HepG2 (cell line): Measurements from ENCODE around the gene CARMIL3. TPM values are rescaled to one million over a fixed set of nuclear protein-coding genes. Genes with fewer than 3 reads are reported as not detected.
A peak's percentile ranks its signal among the peaks of the same experiment; 100 is the strongest.

Experiments used
- ARID4A ChIP-seq: sonication (generic); formaldehyde crosslinking; IDR thresholded peaks from 2 replicates; pipeline ENCODE4 v1.5.0; 2020; ENCODE audit warnings: mild to moderate bottlenecking, missing genetic modification reagents, borderline replicate concordance
- CC2D1A ChIP-seq: sonication (generic); formaldehyde crosslinking; IDR thresholded peaks from 2 replicates; pipeline ENCODE4 v1.8.1; 2023; ENCODE audit warnings: mild to moderate bottlenecking, missing genetic modification reagents
- FUBP1 ChIP-seq: sonication (generic); formaldehyde crosslinking; IDR thresholded peaks from 2 replicates; pipeline ENCODE4 v1.5.1; 2020; ENCODE audit warnings: missing genetic modification reagents, mild to moderate bottlenecking, borderline replicate concordance
- GMEB2 ChIP-seq: IDR thresholded peaks from 2 replicates; pipeline ENCODE4 v1.6.1; 2016; ENCODE audit warnings: missing biosample characterization, missing genetic modification reagents, low read depth
- HHEX ChIP-seq: IDR thresholded peaks from 2 replicates; pipeline ENCODE4 v1.6.1; 2016; ENCODE audit warnings: control low read depth
- IRX3 ChIP-seq: sonication (generic); formaldehyde crosslinking; IDR thresholded peaks from 2 replicates; pipeline ENCODE4 v1.8.1; 2023; ENCODE audit warnings: mild to moderate bottlenecking, low read depth, missing genetic modification reagents, borderline replicate concordance
- MLX ChIP-seq: IDR thresholded peaks from 2 replicates; pipeline ENCODE4 v1.6.1; 2016
- MTA3 ChIP-seq: sonication (generic); formaldehyde crosslinking; IDR thresholded peaks from 2 replicates; pipeline ENCODE4 v1.4.0; 2020; ENCODE audit warnings: missing genetic modification reagents
- PITX1 ChIP-seq: sonication (generic); formaldehyde crosslinking; IDR thresholded peaks from 2 replicates; pipeline ENCODE4 v1.5.1; 2020; ENCODE audit warnings: mild to moderate bottlenecking, missing genetic modification reagents
- SMARCC2 ChIP-seq: fragments of 450-650 bp; IDR thresholded peaks from 2 replicates; pipeline ENCODE4 v1.6.1; 2017; ENCODE audit warnings: antibody characterized with exemption, mild to moderate bottlenecking
- SRSF9 ChIP-seq: fragments of 200-400 bp; formaldehyde crosslinking; IDR thresholded peaks from 2 replicates; pipeline ENCODE4 v1.6.1; 2018; ENCODE audit warnings: borderline replicate concordance, mild to moderate bottlenecking, low read depth, low read length; ENCODE audit not compliant: insufficient read depth, poor library complexity, severe bottlenecking
- TMF1 ChIP-seq: sonication (generic); formaldehyde crosslinking; IDR thresholded peaks from 2 replicates; pipeline ENCODE4 v1.8.1; 2022; ENCODE audit warnings: low read depth, missing genetic modification reagents
- ZBTB34 ChIP-seq: sonication (generic); formaldehyde crosslinking; IDR thresholded peaks from 2 replicates; pipeline ENCODE4 v1.8.0; 2022; ENCODE audit warnings: mild to moderate bottlenecking, missing genetic modification reagents
- ZFP91 ChIP-seq: sonication (generic); formaldehyde crosslinking; IDR thresholded peaks from 2 replicates; pipeline ENCODE4 v1.9.0; 2022; ENCODE audit warnings: missing genetic modification reagents, mild to moderate bottlenecking, borderline replicate concordance
- ZFX ChIP-seq: sonication (generic); formaldehyde crosslinking; IDR thresholded peaks from 2 replicates; pipeline ENCODE4 v1.4.0; 2020; ENCODE audit warnings: mild to moderate bottlenecking, low read depth, missing genetic modification reagents, moderate library complexity
- ZNF160 ChIP-seq: sonication (generic); formaldehyde crosslinking; IDR thresholded peaks from 2 replicates; pipeline ENCODE4 v1.8.0; 2022; ENCODE audit warnings: mild to moderate bottlenecking, inconsistent platforms, missing genetic modification reagents
- ZNF263 ChIP-seq: sonication (generic); formaldehyde crosslinking; IDR thresholded peaks from 2 replicates; pipeline ENCODE4 v1.4.0; 2020; ENCODE audit warnings: missing genetic modification reagents
- ZNF790 ChIP-seq: sonication (generic); formaldehyde crosslinking; IDR thresholded peaks from 2 replicates; pipeline ENCODE4 v1.8.0; 2022; ENCODE audit warnings: missing genetic modification reagents, mild to moderate bottlenecking, borderline replicate concordance
- polyA plus RNA-seq, 8 experiments: library from polyadenylated mRNA; depleted of rRNA in 3 of 8; stranded (reverse) in 7 of 8; unstranded in 1 of 8; fragments of >200 nt; fragmentation: Illumina TruSeq in 4 of 8; extraction: Trizol in 4 of 8; gene quantifications; 2 replicates each; pipeline versions ENCODE4 v1.2.1 to v1.2.3, GENCODE V29; 2011 to 2016; ENCODE audit warnings: low read depth in 4 of 8, missing spikeins in 1 of 8, mixed read lengths in 1 of 8; ENCODE audit not compliant: insufficient read depth in 1 of 8
- total RNA-seq, 5 experiments: library from RNA; depleted of rRNA; stranded (reverse); fragments of >200 nt; fragmentation: Illumina TruSeq; extraction: Trizol; gene quantifications; 2 replicates each; pipeline ENCODE4 v1.2.3, GENCODE V29; 2016; ENCODE audit warnings: low read depth in 1 of 5

The CARMIL3 gene
- total and polyA plus RNA-seq, 2 of the 13 experiments (the other 11 are each of a cell fraction or from before 2014, with no cell fraction given): 0.27 to 0.55 TPM

GRCh38 chr14:24108336-24108874, 56.6 kb downstream of the CARMIL3 start (continued):
- TF ChIP-seq ZNF263 (CRISPR knock-in tag) (no peak), PITX1 (CRISPR knock-in tag) (no peak), MLX (CRISPR knock-in tag) (no peak), SMARCC2 (no peak), SRSF9 (no peak), TMF1 (CRISPR knock-in tag) (no peak), IRX3 (CRISPR knock-in tag) (0 out of 2 replicates have a peak, but pooled peaks have one; percentile 45), CC2D1A (peak; percentile 17; the same call in 1 of the 2 replicates), MTA3 (CRISPR knock-in tag) (no peak), ZNF790 (CRISPR knock-in tag) (0 out of 2 replicates have a peak, but pooled peaks have one; percentile 4), ZFP91 (CRISPR knock-in tag) (no peak), FUBP1 (CRISPR knock-in tag) (no peak), ZNF160 (no peak), ZBTB34 (CRISPR knock-in tag) (no peak), GMEB2 (CRISPR knock-in tag) (no peak), ARID4A (CRISPR knock-in tag) (no peak), ZFX (no peak), HHEX (CRISPR knock-in tag) (peak; percentile 5; the same call in 1 of the 2 replicates)
